ENCODE measurements around the gene TET1.
"Not testable (repeated sequence)": the region's sequence is repeated elsewhere in the genome, so short reads cannot be mapped to it uniquely, and the experiment has no call there.

DNA sequence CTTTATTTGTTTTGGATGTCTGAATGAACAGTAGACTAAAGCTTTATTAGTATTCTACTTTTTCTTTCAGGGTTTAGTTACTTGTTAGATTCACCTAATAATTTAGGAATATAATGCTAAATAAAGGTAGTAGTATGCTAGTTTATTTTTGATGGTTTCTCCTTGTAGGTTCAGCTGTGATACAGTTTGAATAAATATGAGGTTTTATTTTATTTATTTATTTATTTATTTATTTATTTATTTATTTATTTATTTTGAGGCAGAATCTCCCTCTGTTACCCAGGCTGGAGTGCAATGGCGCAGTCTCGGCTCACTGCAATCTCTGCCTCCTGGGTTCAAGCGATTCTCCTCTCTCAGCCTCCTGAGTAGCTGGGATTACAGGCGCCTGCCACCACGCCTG is 180.5 kb downstream of the TET1 start:
- TF ChIP-seq FOXA1 (IDR thresholded peaks at IDR 0.05); FOXM1 (IDR thresholded peaks at IDR 0.05; ENCODE audit: borderline replicate concordance); SP1 (IDR thresholded peaks at IDR 0.05); CTBP1 (IDR thresholded peaks at IDR 0.05; ENCODE audit: borderline replicate concordance); ARNT (IDR thresholded peaks at IDR 0.05); ELF4 (IDR thresholded peaks at IDR 0.05); L3MBTL2 (conservative IDR thresholded peaks at IDR 0.05); BHLHE40 (IDR thresholded peaks at IDR 0.05; ENCODE audit: borderline replicate concordance); HDGF (IDR thresholded peaks at IDR 0.05; ENCODE audit: borderline replicate concordance); FOXK2 (IDR thresholded peaks at IDR 0.05); PKNOX1 (IDR thresholded peaks at IDR 0.05); LEF1 (IDR thresholded peaks at IDR 0.05; ENCODE audit: borderline replicate concordance); SUZ12 (IDR thresholded peaks at IDR 0.05): not testable (repeated sequence)

Data from HEK293T (cell line).